Endometrial microvascular endothelial cells (primary cell): ENCODE data around the gene PIWIL4. TPM values are rescaled to one million over a fixed set of nuclear protein-coding genes. Genes with fewer than 3 reads are reported as not detected.

Source experiments
- in situ Hi-C: cut with HindIII; loops from 2 replicates; pipeline ENCODE4 v1.10.0; 2017; ENCODE audit warnings: low sequenced_read_pairs, low pct_unique_long_range_greater_than_20kb; ENCODE audit errors: inconsistent ontology term
- total RNA-seq: library from RNA; depleted of rRNA; stranded (reverse); fragments of >200 nt; gene quantifications from one replicate; pipeline ENCODE4 v1.2.3, GENCODE V29; 2015; ENCODE audit errors: inconsistent ontology term

The PIWIL4 gene
- total RNA-seq, 1 donor from 2014 or later, result not detected

DNA sequence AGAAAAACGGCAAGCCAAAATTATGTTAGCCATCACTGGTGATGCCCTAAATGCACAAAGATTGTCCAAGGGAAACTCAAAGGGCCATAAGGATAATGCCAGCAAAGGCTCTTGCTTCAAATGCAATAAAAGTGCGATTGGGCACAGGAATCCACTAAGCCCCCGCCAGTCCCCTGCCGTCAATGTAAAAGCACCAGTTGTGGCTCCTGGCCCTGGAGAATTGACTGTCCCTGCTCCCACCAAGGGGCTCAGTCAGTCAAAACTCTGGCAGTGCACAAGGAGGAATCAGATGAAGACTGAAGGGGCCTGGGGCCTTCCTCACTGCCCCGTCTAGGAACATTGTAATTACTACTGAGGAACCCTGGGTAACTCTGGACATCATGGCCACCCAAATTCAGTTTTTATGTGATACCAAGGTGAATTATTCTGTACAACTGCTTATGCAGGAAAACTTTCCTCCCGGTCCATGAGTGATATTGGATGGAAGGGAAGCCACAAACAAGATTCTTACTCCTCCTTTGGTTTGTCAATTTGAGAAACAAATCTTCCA, 85.6 kb downstream of the PIWIL4 start:
- in situ Hi-C loops, result no loop called here

DNA sequence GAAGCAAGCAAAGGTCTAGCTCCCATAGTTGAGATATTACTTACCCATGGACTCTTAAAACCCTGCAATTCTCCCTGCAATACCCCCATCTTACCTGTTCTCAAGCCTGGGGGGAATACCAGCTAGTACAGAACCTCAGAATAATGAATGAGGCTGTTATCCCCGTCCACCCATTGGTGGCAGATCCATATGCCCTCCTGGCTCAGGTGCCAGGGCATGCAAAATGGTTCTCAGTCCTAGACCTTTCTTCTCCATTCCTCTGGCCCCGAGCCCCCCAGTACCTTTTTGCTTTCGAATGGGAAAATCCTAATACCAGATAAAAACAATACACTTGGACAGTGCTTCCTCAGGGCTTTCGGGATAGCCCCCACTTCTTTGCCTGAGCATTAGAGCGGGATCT, 86.4 kb downstream of the PIWIL4 start:
- in situ Hi-C loops, result no loop called here

DNA sequence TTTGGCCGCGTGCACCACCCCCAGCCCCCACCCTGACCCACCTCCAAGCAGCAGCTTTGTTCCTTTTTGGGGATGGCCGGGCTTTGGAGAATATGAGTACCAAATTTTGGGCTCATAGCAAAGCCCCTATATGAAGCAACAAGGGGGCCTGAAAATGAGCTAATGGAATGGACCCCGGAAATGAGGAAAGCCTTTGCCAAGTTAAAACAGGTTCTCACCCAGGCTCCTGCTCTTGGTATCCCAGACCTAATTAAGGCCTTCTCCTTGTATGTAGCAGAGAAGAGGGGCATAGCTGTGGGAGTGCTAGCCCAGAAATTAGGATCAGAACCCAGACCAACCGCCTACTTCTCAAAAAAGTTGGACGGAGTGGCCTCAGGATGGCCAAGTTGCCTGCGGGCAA, 87.0 kb downstream of the PIWIL4 start:
- in situ Hi-C loops, result no loop called here

DNA sequence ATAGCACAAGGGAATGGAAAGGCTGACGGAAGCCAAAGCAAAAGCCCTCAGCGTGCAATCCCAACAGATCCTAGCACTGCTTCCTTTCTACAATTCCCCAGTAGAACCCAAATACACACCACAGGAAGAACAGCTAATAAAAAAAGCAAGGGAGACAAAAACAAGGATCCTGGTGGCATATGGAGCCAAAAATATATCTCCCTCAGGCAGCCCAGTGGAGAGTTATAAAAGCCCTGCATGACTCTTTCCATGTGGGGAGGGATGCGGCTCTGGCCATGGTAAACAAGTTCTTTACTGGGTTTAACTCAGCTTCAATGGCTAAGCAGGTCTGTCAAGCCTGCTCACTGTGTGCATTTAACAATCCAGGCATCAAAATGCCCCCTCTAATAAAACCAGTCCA, 88.1 kb downstream of the PIWIL4 start:
- in situ Hi-C loops, result no loop called here

DNA sequence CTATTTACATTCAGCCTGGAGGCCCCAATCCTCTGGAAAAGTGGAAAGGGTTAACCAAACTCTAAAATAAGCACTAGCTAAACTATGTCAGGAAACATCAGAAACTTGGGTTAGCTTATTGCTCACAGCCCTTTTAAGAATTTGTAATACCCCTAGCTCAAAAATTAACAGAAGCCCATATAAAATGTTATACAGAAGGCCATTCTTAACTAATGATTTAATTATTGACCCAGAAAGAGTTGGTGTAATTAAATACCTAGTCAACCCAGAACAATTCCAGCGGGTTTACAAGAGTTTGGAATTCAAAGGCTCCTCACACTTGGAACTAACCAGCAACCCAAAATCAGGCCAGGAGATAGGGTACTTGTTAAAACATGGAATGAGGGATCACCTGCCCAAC, 88.8 kb downstream of the PIWIL4 start:
- in situ Hi-C loops, result no loop called here

DNA sequence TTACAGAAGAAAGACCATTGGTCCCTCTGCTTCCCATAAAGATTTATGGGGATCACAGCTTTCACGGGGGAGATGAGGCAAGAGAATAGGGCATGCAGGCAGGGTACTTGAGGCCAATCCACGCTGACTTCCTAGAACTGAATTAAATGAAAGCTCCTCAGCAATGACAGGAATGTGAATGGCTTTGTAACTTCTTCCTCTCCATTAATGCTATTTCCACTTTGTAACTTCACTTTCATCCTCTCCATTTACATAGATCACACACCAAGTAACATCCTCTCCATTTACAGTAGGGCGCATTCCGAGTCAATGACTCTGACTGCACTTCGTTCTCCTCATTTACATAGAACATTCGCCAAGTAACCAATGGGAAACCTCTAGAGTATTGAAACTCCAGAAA, 89.8 kb downstream of the PIWIL4 start:
- in situ Hi-C loops, result no loop called here

DNA sequence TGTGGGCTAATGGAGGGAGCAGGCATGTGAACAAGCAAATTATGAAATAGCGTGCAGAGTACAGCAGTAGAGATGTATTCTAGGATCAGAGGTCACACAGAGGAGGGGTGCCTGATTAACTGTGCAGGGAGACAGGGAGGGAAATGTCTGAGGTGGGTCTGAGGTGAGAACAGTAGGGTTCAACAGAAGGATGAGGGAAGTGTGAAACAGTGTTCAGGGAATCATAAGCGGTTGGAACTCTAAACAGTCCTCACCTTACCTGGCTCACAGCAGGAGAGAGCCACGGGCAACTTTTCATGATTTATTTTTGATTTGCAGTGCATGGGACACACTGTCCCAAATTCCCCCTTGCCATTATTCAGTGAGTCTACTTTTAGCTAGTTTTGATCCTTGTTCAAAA, 90.5 kb downstream of the PIWIL4 start:
- in situ Hi-C loops, result no loop called here

DNA sequence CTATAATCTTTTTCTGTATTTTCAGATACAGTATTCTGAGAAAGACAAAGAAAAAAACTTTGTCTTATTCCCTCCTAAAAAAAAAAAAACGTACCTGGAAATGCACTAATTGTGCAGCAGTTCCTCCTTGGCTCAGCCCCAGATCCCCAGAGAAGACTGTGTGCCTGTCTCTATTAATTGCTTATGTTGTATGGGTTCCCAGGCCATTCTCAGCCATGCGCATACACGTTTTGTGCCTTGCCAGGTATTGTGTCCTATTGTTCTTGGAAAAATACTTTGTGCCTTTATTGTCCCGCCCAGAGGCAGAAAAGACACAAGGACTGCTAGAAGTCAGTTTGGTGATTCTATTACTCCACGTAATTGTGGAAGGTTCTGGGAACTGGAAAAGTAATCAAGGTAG, 91.2 kb downstream of the PIWIL4 start:
- in situ Hi-C loops, result no loop called here

DNA sequence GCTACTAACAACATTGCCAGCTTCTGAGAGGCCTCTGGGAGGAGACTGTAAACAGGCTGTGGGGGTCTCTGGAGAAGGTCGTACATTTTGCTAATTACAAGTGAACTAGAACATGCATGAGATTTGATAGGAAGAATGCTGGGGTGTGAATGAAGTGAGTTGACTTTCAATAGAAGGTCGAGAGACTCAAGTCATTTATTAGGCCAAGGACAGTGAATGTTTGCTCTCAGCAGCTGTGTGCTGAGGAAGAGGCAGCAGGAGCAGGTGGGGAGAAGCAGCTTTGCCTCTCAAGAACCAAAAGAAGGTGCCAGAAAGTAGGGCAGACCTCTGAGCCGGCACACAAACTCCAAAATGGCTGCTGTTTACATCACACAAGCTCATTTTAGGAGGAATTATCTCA, 91.7 kb downstream of the PIWIL4 start:
- in situ Hi-C loops, result no loop called here

DNA sequence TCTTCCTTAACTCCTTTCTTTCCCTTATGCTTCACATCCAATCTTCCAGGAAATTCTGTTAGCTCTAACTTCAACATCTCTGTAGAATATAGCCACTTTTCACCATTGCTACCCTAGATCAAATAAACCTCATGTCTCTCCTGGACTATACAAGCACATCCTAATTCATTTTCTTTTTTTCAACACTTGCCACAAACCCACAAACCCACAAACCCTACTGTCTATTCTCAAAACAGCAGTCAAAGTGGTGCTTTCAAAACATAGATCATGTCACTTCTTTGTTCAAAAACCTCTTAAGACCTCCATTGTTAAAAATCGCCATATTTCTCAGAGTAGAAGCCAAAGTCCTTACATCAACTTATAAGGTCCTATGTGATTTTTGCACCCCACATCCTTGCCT, 94.3 kb downstream of the PIWIL4 start:
- in situ Hi-C loops, result no loop called here

DNA sequence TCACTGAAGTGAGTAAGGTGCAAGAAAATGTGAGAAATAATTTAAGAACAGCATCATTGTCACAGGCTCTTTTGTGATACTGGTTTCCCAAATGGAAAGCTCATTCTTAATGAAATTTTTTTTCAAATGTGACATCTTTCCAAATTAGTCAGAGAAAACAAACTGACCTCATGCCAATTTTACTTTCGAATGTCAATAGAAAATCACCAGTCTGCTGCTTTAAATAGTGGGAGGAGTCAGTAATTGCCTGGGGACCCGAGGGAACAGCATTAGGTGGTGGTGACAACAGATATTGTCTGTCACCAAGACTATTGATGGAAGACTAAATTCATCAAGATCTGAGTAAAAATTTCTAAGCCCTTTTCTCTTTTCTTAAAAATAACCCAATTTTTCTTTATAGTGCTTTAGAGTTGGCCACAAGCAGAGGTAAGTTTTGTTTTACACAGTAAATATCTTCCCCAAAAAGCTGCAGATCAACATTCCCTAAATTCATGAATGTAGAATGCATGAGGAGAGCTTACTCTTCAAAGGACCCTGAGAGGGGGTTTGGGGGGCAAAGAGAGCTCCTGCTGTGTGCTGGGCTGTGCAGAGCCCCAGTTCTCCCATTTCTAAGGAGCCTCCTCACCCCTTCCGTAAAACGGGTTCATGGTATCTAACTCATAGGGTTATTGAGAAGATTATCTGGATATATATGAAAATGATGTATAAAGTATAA, 95.1 kb downstream of the PIWIL4 start:
- in situ Hi-C loops, result no loop called here

DNA sequence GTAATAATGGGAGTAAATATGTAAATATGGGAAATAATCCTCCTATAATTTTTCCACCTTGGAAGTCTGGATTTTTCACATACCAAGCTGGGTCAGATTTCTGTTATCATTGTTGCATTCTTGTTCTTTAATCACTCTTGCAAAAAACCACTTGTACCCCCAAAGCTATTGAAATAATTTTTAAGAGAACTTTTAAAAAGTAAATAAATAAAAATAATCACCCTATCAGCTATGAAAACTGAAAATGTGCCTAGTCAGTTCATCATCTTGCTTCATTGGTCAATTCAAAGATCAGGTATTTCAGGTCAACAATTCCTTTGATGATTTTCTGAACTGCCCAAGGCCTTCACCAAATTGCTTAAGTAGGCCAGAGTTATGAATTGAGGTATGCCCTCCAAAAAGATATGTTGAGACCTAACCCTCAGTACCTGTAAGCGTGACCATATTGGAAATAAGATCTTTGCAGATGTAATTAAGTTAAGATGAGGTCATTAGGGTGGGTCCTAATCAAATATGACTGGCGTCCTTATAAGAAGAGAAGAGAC, 95.8 kb downstream of the PIWIL4 start:
- in situ Hi-C loops, result no loop called here

DNA sequence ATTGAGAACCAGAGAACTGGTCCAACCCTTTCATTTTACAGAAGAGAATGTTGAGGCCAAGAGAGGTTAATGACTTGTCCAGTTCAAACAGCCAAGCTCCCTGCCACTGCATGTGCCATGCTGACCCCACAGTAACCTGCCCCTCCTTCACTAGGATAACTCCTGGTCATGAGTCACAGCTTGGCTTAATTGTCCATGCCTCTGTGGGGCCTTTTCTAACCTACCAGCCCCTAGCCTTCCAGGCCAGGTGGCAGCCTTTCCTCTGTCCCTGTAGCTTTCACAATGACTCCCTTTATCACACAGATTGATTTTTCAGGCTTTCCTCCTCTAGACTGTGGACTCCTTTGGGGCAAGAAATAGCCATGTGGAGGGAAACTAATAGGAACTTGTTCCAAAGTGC, 97.2 kb downstream of the PIWIL4 start:
- in situ Hi-C loops, result no loop called here

DNA sequence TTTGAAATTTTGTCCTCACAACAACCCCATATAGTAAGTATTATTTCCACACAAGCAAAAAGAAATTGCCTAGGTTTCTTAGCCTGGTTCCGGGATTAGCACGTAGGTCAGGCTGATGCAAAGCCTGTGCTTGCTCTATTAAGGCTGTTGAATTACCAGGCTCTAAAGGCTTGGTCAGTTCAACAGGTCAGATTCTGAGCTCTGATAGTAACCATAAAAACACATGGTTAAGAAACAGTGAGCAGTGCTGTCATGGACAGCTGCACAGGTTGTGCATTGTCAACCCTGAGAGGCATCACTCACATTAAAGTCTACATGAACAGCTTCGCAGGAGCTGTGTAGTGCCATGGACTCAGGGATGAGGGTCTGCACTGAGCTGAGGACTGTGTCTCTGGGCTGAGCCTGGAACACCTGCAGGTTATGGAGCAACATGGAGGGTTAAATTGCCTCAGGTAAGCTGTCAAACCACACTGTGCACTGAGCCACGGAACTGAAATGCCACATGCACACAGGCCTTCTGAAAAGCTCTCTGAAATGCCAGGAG, 98.0 kb downstream of the PIWIL4 start:
- in situ Hi-C loops, result no loop called here

DNA sequence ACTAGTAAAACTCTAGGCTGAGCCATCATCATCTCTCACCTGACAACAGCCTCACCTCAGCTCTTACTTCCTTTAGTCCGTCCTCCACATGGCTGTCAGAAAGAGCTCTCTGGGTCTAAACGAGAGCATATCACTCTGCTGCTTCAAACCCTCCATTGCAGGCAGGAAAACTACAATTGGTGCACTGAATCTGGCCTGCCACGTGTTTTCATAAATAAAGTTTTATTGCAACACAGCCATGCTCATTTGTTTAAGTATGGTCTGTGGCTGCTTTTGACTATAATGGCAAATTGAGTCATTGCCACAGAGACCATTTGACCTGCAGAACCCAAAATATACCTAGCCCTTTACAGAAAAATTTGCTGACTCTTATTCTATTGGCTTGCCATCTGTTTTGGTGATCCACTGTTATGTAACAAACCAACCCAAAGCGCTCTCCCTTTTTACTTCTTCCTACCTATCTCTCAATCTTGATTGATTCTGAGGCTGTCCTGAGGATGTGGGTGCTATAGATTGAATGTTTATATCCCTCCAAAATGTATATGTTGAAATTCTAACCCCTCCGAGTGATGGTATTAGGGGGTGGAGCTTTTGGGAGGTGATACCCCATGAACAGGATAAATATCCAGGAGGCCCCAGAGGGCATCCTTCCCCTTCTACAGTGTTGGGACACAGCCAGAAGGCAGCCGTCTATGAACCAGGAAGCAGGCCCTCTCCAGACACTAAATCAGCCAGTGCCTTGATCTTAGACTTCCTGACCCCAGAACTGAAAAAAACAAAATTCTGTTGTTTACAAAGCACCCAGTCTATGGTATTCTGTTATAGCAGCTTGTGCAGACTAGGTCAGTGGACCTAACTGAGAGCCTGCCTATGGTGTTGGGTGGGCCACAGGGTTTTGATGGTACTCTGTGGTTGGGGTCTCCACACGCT, 99.9 kb downstream of the PIWIL4 start:
- in situ Hi-C loops, result no loop called here

DNA sequence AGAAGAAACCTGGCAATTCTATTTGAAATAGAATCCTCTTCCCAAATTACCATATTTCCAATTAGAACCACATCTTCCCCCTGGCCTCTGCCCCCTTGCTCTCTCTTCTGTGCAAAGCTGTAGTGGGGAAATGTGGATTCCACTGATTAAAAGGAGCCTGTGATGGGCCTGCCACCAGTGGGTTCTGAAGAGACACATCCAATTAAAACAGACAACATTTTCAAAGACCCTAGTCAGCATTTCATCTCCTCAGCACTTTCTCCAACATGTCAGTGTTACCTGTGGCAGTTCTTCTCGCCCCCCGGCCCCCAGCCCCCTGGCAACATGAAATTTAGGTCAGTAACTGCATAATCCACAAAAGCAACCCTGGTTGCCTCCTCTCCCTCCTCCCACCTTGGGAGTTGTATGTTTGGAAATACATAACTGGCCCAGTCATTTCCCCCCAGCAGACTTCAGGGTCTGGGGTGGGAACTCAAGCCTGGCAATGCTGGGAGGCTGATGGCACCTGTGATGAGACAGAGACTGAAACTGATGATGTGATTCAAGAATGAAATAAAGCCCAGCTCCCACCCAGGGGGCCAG, 101.1 kb downstream of the PIWIL4 start:
- in situ Hi-C loops, result no loop called here

DNA sequence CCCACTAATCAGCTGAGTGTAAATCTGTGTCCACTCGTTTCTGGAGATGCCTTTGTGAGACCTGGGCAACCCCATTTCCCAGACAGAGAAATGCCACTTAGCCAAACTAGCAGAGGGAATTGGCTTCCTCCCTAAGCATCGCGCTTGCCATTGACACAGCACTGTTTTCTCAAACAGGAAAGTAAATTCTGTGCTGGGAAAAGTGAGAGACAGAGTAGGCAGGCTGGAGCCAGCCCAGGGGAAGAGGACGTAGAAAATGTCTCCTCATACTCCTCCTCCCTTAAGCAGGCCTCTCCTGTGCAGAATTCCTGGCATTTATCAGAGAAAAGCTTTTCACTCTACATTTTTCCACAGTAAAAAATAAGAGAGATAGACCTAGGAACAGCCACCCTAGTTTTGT, 101.9 kb downstream of the PIWIL4 start:
- in situ Hi-C loops, result no loop called here
